HL-60/S4 (cell line): Measurements from ENCODE around the gene DTNBP1.

Experiments
- in situ Hi-C: fragments of 300-500 bp; cut with MboI; formaldehyde crosslinking; loops from 2 replicates; pipeline ENCODE4 v1.14.3; 2022; ENCODE audit warnings: low sequenced_read_pairs

The DTNBP1 gene

DNA sequence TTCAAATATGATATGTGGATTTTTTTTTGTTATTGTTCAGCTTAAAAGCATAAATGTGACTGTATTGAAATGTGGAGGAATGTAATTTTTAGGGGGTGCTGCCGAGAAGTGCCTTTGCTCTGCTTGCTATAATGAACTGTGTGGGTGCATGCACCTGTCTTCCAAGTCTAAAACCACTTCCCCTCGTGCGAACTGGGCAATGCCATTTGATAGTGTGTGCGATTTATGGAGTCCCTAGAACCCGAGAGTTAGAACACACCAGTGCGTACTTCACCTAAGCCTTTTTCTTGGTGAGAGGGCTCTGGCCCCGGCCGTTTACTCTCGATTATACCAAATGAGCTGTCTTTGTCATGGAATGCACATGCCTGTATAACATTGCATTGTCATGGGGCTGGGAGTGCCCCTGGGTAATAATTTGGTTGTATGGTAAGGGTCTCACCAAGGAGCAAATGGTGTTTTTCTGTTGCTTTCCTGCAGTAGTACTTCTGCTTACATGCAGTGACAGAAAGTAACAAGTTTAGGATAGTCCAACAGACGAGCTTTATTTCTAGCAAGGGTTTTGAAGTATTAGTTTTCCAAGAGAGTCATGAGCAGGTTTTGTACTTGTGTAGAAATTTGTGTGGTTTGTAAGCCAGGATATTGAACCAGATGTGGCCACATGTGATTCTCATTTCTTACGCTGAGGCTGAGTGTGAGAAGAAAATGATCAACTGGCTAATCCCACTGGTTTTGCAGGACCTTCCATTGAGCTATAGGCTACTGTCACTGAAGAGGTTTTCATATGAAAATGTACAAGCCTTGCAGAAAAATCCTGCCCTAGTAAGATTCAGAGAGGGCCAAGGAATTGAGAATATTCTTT is 172.4 kb downstream of the DTNBP1 start:
- in situ Hi-C loops = no loop called here

DNA sequence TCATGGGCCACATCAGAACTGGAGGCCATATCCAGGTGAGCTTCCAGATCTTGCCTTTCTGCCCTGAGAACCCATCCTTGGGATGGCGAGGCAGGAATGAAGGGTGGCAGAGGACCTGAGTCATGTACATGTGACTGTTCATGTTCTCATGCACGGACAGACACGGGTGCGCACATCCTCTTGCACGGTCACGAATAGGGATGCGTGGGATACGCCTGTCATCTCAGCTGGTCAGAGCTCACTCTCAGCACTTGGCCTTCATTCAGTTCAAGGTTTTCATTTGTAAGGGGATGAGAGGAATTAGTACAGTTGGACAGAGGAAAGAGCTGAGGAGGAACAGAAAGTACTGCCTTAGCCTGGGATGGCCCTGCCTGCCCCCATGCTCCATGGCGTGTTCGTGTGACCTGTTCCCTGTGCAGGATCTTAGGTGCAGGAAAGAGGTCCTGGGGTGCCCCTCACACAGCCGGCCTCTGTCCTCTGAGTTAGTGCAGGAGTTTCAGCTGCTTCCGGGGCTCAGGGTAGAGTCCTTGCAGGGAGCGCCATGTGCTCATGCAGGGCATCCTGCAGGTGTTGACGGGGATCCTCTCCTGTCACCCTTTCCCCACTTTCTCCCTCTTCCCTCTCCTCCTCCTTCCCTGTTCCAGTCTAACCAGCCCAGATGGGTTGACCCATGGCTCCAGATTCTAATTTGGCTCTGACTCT is 173.4 kb downstream of the DTNBP1 start:
- in situ Hi-C loops = no loop called here

DNA sequence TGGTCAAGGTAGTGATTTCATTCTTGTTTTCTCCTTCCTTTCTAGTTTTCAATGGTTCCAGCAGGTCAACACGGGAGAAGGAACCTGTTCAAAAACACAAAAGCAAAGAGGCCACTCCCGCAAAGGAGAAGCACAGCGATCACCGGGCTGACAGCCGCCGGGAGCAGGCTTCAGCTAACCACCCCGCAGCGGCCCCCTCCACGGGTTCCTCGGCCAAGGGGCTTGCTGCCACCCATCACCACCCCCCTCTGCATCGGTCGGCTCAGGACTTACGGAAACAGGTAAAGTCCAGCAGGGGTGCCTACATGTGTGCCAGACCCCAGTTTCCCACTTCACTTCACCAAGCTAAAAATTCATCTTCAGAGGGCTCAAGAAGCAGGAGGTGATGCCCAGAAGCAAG is 175.6 kb downstream of the DTNBP1 start:
- in situ Hi-C loops = no loop called here

DNA sequence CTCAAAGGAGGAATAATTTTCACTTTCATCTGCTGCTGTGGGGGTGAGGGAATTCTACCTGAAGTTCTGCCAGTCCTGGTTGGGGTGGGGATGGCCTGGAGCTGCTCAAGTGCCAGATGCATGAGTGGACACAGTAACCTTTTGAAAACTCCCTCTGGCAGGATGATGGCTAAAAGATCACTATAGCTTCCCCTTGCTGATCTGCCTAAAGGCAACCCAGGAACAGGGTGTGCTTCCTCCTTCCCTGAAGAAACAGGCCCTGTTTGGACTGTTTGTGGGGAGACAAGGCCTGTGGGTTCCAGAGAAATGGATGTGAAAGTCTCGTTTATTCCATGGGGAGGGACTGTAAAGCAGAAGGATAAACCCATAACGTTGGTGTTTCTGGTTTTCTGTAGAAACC is 176.9 kb downstream of the DTNBP1 start:
- in situ Hi-C loops = no loop called here

DNA sequence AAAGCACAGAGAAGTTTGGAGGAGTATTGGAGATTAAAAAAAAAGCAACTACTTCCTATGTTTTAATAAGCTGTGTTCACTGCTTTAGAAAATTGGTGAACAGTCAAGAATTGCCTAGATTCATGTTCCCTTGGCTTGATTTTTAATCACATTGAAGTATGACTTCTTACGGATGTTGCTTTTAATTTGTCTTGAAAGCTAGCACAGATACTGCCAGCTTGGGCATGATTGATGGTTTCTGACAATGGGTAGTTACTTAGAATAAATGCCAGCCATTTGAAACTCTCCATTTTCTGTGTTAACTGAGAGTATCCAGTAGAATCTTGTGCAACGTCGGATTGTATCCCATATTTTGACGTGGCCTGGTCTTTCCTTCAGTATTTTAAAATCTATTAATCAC is 178.0 kb downstream of the DTNBP1 start:
- in situ Hi-C loops = no loop called here

DNA sequence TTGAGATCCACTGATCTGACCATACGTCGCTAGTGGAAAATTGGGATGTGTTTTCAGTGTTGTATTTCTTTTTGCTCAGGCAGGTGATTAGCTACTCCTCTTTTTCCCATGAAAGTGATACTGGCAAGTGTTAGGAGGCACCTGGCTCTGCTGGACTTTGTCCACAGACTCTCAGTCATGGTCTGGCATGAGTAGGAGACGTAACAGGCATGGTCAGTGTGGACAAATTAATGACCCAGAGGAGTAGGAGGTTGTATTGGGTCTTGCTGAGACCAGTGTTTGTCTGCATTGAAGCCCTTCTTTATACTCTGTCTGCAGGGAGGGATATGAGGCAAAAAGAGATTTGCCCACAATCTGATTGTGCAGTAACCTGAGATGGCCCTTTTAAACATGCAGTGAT is 178.7 kb downstream of the DTNBP1 start:
- in situ Hi-C loops = no loop called here

DNA sequence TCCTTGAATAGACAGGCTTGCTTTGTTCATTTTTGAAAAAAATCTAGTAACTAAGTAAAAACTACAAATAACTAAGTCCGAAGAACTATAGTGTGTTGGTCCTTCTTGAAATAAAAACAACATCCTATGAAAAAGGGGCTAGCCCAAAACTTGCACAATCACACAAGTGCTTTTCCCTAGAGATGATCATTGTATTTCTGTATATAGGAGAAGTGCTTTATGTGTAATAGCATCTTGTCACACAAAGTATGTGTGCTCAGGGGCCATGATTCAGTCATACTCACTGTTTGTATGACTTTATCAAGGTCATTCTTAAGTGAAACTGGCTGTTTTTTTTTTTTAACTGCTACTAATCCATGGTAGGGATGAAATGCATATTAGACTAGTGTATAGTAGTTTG is 179.8 kb downstream of the DTNBP1 start:
- in situ Hi-C loops = no loop called here

DNA sequence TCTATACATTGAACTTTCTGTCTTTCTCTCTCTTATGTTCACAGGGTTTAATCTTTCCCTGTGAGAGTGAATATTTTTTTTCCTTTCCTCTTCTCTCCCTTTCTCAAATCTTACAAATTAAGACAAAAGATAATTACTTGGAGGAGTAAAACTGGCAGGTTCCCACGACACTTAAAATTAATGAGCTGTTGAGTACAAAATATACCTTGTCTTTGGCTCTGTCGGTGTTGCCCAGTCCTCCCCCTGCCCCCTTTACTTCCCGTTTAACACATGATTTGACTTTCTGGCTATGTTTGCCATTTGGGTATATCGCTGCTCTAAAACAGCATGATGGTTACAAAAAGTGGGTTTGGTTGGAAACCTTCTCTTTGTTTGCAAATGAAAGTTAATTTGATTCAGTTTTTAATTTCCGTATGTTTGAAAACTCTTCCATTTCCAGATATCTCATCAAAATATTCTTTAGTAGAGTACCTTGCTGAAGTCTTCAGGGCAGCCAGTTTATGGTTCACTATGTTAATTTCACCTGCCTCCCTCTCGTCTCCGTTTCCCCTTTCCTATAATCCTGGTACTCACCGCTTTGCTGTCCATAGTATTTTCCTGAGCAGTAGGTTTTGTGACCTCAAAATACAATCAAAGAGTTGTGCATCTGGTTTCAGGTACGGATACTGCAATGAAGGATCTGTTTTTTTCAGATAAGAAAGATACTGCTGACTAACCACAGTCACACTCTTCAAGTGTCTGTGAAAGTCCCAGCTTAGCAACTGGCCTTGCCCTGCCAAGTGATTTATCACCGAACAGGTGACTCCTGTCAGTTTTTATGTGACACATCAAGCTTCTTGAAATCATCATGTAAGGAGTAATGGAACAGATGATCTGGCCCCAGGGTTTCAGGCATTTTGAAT is 181.2 kb downstream of the DTNBP1 start:
- in situ Hi-C loops = no loop called here

DNA sequence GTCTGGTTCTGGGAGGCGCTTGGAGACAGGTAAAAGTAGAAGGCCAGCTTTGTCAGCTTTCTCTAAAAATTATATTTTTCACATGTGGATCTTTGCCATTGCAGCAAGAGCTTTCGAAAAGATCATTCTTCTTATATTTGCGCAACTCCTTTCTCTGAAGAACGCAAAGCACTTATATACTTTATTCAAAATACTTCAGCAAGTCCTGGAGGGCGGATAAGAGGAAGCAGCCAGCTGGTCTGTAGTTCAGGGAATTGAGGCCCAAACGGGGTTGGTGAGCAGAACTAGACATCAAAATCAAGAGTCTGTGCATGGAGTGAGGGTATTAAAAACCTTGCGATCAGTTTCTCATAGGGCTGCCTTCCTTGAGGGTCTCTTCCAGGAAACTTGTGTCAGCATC is 182.3 kb downstream of the DTNBP1 start:
- in situ Hi-C loops = no loop called here

DNA sequence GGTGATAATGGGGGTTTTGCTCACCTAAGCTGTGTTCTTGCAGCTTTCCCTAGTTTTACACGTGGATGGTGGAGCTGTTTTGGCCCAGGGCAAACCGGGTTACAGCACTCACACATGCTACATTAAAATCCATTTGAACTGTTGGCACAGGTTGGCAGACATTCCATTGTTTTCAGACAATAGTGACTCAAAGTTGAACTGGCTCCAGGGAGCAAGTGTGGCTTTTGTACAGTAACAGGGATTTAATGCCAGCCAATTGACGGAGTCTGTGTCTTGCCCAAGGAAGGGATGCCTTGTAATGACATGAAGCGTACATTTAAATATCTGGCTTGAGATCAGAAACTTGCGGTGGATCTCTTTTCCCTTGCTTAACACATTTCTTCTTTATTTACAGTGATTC is 183.1 kb downstream of the DTNBP1 start:
- in situ Hi-C loops = no loop called here

DNA sequence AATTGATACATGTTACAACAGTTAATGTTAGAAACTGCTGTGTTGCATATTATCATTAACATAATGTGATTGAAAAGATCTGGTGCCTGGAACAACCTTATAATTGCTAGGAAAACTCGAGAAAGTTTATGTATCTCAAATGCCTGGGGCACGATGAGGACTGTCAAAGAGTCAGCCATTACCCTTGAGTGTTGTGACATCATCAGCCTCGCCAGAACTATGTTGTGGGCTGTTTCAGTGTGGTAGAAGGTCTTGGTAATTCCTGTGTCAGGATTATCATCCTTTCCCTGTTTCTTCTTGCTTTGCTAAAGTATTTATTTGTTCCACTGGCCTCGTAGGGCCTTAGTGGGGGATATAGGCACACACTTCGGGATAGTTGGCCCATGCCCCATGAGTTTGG is 185.1 kb downstream of the DTNBP1 start:
- in situ Hi-C loops = no loop called here

DNA sequence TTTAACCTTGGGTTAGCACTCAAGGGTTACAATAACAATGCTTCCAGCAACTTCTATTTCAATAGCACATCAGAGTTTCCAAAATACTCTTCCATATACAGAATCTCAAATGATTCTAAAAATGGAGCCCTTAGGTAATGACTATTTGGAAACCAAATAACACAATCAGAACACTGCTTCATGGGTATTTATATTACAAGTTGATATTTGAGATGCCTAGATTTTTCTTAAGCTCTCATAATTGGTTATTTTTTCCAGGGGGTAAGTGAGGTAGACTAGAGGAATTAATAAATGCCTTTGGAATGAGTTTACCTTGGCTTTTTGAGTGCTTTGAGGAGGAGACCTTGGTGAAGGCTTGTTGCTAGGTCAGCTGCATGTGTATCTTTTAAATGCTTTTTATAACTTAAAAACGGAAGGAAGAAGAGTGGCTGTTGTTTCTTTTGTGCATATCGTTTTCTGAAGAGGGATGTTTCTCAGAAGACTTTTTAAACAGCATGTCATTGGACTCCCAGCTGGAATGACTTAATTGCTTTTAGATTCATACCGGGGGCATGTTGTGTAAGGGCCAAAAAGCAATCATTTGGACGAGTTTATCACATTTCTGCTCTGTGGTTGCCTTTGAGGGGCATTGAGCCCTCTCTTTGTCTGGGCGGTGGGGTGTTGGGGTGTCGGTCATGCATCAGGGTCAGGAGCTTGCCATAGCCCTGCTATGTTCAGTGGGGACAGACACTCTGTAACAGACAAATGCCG is 186.0 kb downstream of the DTNBP1 start:
- in situ Hi-C loops = no loop called here

DNA sequence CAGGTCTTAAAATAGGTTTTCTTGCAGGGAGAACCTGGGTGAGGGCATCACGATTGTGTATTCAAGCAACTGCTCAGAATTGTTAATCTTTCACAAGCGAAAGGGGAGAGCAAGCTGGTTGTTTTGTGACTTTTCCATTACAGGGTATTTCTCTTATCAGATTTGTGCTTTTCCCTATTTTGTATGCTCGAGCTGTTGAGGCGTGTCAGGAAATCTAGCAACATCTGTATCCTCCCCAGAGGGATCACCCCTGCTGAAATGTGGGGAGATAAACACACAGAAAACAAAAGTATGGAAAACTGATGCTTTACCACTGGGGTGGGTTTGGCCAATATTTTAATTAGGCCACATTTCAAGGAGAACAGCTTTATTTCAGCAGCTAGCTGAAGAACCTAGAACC is 187.0 kb downstream of the DTNBP1 start:
- in situ Hi-C loops = no loop called here

DNA sequence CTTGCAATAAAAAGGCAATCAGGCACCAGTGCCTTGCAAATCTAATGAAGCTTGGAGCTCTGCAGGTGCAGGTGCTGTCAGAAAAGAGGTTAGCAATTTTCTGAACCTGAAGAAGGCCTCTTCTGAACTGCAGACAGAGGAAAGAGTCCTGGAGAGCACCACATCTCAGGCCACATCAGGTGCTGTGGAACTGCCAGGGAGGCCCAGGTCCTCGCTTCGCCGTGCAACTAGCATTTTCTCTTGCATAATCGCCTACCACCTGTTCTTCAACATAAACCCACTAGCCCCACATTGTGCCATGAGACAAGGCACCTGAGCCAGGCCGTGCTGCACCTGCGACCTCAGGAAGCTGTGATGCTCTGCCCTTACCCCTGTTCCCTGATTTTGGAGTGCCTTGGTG is 187.6 kb downstream of the DTNBP1 start:
- in situ Hi-C loops = no loop called here

DNA sequence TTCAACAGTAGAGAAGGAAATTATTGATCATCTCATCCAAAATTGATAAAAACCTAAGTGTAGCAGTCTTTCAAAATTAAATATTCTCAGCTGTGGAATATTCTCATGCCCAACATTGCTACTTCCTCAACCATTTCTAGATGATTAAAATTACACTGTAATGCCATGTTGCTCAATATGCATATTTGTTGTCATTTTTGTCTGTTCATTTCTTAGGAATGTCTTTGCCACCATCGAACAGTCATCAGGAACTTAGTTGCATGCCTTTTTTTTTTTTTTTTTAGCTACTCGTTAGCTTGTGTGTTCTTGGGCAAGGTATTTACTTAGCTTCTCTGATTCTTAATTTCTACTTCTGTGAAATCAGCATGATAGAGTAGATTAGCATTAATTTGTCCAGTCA is 188.6 kb downstream of the DTNBP1 start:
- in situ Hi-C loops = no loop called here

DNA sequence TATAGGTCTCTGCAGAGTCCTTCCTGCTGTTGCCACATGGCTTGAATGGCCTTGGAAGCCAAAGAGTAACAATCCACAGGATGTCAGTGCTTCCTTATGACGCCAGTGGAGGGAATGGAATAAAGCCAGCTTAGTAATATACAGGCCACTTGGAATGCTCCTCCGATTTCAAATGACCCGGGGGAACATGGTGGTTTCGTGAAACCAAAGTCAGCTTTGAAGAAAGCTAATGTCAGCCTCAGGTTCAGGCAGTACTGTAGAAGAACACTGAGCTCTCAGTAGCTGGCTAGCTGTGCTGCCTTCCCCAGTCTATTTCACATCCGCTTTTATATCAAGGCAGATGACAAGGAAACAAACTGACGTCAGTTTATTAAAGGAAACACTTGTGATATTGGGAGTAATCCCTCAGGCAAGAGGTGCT is 189.1 kb downstream of the DTNBP1 start:
- in situ Hi-C loops = no loop called here

DNA sequence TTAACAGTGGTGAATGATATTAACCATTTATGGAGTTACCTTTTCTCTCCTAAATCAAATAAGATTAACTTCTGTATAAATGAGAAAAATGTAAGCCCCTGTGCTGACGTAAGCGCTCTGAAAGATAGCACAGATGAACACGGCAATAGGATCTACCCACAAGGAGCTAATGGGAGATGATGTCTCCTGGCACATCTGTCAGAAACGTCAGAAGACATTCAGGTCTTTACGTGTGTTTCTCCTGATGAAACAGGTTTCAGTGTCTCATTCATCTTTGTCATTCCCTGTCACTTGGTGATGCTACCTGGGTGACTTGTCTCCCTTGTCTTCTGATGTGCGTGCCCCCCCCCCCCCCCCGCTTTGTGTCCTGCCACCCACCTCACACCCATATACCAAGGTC is 189.7 kb downstream of the DTNBP1 start:
- in situ Hi-C loops = no loop called here
